ENCODE data around the gene MTHFD2L.

MTHFD2L gene

DNA sequence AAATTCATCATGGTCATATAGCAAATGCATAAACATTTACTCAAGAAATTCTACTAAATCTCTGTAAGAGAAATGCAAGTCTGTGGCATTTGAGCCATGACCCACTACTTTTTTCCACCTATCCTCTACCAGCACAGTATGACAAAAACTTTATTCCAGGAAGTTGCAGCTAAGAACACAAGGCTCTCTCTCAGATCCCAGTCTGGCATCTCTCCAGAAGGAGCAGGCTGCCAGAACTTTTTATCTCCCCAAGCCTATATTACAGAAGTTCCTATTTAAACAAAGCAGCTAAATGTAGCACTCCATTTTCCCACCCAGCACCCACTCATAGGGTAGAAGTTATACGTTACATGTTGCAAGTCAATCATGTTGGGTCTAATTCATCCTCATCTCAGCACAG, 101.0 kb downstream of the MTHFD2L start:
- TF ChIP-seq, protein P1, sequence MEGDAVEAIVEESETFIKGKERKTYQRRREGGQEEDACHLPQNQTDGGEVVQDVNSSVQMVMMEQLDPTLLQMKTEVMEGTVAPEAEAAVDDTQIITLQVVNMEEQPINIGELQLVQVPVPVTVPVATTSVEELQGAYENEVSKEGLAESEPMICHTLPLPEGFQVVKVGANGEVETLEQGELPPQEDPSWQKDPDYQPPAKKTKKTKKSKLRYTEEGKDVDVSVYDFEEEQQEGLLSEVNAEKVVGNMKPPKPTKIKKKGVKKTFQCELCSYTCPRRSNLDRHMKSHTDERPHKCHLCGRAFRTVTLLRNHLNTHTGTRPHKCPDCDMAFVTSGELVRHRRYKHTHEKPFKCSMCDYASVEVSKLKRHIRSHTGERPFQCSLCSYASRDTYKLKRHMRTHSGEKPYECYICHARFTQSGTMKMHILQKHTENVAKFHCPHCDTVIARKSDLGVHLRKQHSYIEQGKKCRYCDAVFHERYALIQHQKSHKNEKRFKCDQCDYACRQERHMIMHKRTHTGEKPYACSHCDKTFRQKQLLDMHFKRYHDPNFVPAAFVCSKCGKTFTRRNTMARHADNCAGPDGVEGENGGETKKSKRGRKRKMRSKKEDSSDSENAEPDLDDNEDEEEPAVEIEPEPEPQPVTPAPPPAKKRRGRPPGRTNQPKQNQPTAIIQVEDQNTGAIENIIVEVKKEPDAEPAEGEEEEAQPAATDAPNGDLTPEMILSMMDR (IDR thresholded peaks at IDR 0.05; ENCODE audit: low read depth, low read length, missing control alignments), result no peak
- no peak for DNase-seq (ENCODE audit: extremely low read depth, low read depth)
- no peak overlapping the region for H3K4me3 ChIP-seq (replicated peaks; ENCODE audit: low read depth, low read length)

DNA sequence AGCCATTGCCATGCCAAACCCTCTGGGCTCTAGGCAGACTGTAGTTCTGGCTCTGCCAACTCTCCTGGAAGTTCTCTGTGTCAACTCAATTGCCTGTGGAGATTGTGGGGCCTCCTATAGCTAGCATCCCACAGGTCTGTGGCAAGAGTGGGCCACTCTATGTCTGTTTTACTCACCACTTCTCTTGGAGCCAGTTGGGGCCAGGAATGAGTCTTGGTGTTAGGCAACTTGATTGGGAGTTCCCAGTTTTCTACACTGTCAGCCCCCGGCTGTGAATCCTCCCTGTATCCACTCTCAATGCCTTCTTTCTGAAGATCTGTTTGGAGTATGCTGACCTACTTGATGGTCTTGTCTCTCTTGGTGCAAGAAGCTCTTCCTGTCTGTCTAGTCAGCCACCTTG, 102.1 kb downstream of the MTHFD2L start:
- TF ChIP-seq, protein P1 (IDR thresholded peaks at IDR 0.05; ENCODE audit: low read depth, low read length, missing control alignments), result no peak
- no peak for DNase-seq (ENCODE audit: extremely low read depth, low read depth)

DNA sequence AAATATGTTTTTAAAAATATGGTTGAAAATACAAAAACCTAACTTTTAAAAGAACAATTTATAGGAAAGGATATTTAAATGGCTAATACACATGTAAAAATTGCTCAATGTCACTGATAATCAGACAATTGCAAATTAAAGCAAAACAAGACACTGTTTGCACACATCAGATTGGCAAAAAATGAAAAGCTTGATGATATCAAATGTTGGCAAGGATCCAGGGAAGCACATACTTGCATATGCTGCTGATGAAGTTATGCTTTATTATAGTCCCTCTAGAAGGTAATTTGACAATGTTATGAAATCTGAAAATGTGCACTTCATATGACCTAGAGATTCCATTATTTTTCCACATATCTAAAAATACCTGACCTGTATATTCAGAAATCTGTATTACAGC, 104.6 kb downstream of the MTHFD2L start:
- TF ChIP-seq, protein P1 (IDR thresholded peaks at IDR 0.05; ENCODE audit: low read depth, low read length, missing control alignments), result no peak

More for the DNA sequence above, 102.1 kb downstream of the MTHFD2L start:
- no peak overlapping the region for H3K4me3 ChIP-seq (replicated peaks; ENCODE audit: low read depth, low read length)

DNA sequence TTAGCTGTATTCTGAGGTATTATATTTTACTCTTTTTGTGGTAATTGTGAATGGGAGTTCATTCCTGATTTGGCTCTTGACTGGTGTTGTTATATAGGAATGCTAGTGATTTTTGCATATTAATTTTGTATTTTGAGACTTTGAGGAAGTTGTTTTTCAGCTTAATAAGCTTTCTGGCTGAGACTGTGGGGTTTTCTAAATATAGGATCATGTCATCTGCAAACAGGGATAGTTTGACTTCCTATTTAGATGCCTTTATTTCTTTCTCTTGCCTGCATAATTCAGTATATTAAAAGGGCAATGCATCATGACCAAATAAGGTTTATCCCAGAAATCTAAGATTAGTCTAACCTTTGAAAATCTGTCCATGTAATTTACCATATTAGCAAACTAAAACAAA, 105.6 kb downstream of the MTHFD2L start:
- H3K4me3 ChIP-seq (replicated peaks; ENCODE audit: low read depth, low read length), result no peak overlapping the region
- TF ChIP-seq, protein P1 (IDR thresholded peaks at IDR 0.05; ENCODE audit: low read depth, low read length, missing control alignments), result no peak
- no peak for DNase-seq (ENCODE audit: extremely low read depth, low read depth)

More for the DNA sequence above, 104.6 kb downstream of the MTHFD2L start:
- DNase-seq (ENCODE audit: extremely low read depth, low read depth), result no peak
- H3K4me3 ChIP-seq (replicated peaks; ENCODE audit: low read depth, low read length), result no peak overlapping the region

DNA sequence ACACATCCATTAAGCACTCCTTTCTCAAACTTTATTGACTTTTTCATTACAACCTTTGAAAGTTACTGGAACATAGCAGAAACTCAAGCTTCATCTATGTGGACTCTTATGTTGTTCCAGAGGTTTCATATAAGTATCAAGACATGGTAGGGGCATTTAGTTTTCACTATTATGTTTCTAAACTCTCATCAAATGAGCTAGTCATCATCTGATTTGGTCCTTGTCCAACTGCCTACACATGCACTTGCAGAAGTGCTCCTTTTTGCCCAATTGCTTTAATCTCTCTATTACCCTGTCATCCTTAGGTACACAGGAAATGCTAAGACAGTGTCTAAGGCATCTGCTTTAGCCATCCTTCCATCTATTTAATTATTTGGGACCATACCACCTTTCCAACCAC, 108.2 kb downstream of the MTHFD2L start:
- no peak for DNase-seq (ENCODE audit: extremely low read depth, low read depth)
- TF ChIP-seq, protein P1 (IDR thresholded peaks at IDR 0.05; ENCODE audit: low read depth, low read length, missing control alignments), result no peak
- no peak overlapping the region for H3K4me3 ChIP-seq (replicated peaks; ENCODE audit: low read depth, low read length)

DNA sequence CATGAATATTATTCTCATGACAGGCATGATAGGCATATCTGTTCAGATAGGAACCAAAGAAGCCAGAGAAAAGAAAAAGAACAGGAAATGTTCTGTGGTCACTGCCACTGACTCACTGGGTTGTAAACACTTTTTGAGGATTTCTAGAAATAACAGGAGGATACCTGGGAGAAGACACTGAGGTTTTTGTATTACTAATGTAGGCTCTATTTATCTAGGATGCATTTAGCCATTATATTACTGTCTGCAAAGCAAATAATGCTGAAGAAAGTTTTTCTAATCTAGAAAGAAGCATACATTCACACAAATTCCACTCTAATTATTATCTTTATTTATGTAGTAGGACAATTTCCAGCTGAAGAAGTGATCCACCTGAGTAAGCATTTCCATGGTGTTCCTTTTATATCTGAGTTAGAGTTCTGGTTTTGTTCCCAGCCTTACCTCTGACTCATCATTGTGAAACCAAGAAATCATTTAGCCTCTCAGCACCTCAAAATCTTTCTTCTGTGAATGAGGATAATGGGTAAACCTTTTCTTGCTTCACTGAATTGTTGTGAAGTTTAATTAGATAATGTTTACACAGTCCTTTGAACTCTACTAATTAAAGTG, 110.2 kb downstream of the MTHFD2L start:
- TF ChIP-seq, protein P1 (IDR thresholded peaks at IDR 0.05; ENCODE audit: low read depth, low read length, missing control alignments), result no peak
- no peak overlapping the region for H3K4me3 ChIP-seq (replicated peaks; ENCODE audit: low read depth, low read length)
- DNase-seq (ENCODE audit: extremely low read depth, low read depth), result no peak

DNA sequence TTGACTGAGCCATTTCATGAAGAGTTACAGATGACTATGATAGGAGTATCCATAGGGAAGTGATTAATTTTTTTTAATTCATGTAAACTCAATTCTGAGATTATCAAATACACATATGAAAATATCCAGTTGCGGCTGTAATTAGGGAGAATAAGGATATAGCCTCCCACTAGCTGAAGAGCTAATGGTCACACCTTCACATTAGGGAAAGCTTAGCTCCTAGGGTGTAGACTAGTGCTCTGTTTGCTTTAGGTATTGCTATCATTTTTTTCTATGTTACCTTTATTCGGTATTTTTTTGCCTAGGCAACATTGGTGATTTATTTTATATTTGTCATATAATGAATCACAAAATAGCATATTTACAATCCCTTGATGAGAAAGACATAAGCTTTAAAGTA, 110.7 kb downstream of the MTHFD2L start:
- TF ChIP-seq, protein P1 (IDR thresholded peaks at IDR 0.05; ENCODE audit: low read depth, low read length, missing control alignments), result no peak
- no peak for DNase-seq (ENCODE audit: extremely low read depth, low read depth)
- H3K4me3 ChIP-seq (replicated peaks; ENCODE audit: low read depth, low read length), result no peak overlapping the region

Data from HFF-Myc (cell line).